K562 (cell line): ENCODE measurements around the gene C1QL2. TPM values are rescaled to one million over a fixed set of nuclear protein-coding genes. Genes with fewer than 3 reads are reported as not detected.

Source experiments
- polyA plus RNA-seq, 8 experiments: library from polyadenylated mRNA; depleted of rRNA in 4 of 8; stranded (reverse) in 5 of 8; unstranded in 3 of 8; fragments of >200 nt; fragmentation: Nextera tagmentation in 2 of 8; fragmentation: Illumina TruSeq in 1 of 8; extraction: Ambion mirVana in 2 of 8; extraction: Trizol in 1 of 8; gene quantifications; 2 replicates each; pipeline versions ENCODE4 v1.2.1 to v1.2.3, GENCODE V29; 2011 to 2014; ENCODE audit warnings: inconsistent platforms in 1 of 8, missing spikeins in 1 of 8
- small RNA-seq: library from RNA; depleted of rRNA; stranded (forward); fragments of <200 nt; gene quantifications from one replicate; pipeline ENCODE3, GENCODE V24; 2014
- total RNA-seq, 7 experiments: library from RNA; depleted of rRNA in 6 of 7; stranded (reverse); fragments of >200 nt in 6 of 7; fragmentation: Illumina TruSeq in 2 of 7; extraction: Trizol in 2 of 7; gene quantifications; 2 replicates each; pipeline versions ENCODE4 v1.2.1 to v1.2.3, GENCODE V29; 2011 to 2021; ENCODE audit warnings: low replicate concordance in 1 of 7

The C1QL2 gene
- total and polyA plus RNA-seq, 9 of the 15 experiments (the other 6 are each of a cell fraction or from before 2014, with no cell fraction given), result not detected

Small RNA genes lying within 50 kb of the gene (small RNA-seq; reads per million reads assigned to genes)
- gene RN7SL468P, result not detected

Other genes starting within 250 kb of the C1QL2 start
- gene MARCO, start 216.6 kb downstream of the C1QL2 start, total RNA-seq (2014; rRNA removed), result not detected in 2 replicates
- not detected in 2 replicates for gene MARCO, start 216.6 kb downstream of the C1QL2 start, total RNA-seq (2014; rRNA removed; fragmentation: Illumina TruSeq; extraction: Trizol)
- gene MARCO, start 216.6 kb downstream of the C1QL2 start, total RNA-seq (2015; rRNA removed; fragmentation: Illumina TruSeq; extraction: Trizol), result not detected in 2 replicates
- 0.16 and 0.31 TPM in 2 replicates for gene MARCO, start 216.6 kb downstream of the C1QL2 start, total RNA-seq (2021)
- gene MARCO, start 216.6 kb downstream of the C1QL2 start, polyA plus RNA-seq (2011; rRNA removed), result not detected in 2 replicates
- not detected in 2 replicates for gene MARCO, start 216.6 kb downstream of the C1QL2 start, polyA plus RNA-seq (2014; fragmentation: Illumina TruSeq; extraction: Trizol)
- not detected for gene MARCO, start 216.6 kb downstream of the C1QL2 start, polyA plus RNA-seq (2014; fragmentation: Nextera tagmentation; extraction: Ambion mirVana)
- not detected in 2 replicates for gene MARCO, start 216.6 kb downstream of the C1QL2 start, polyA plus RNA-seq (2014; rRNA removed)
- gene STEAP3, start 65.1 kb upstream of the C1QL2 start, total RNA-seq (2014; rRNA removed), result 15.6 and 23.7 TPM in 2 replicates
- 8.2 and 9.0 TPM in 2 replicates for gene STEAP3, start 65.1 kb upstream of the C1QL2 start, total RNA-seq (2014; rRNA removed; fragmentation: Illumina TruSeq; extraction: Trizol)
- gene STEAP3, start 65.1 kb upstream of the C1QL2 start, total RNA-seq (2015; rRNA removed; fragmentation: Illumina TruSeq; extraction: Trizol), result 8.5 and 8.6 TPM in 2 replicates
- 29.8 and 31.6 TPM in 2 replicates for gene STEAP3, start 65.1 kb upstream of the C1QL2 start, total RNA-seq (2021)
- gene STEAP3, start 65.1 kb upstream of the C1QL2 start, polyA plus RNA-seq (2011; rRNA removed), result 7.7 and 11.7 TPM in 2 replicates
- gene STEAP3, start 65.1 kb upstream of the C1QL2 start, polyA plus RNA-seq (2014; fragmentation: Illumina TruSeq; extraction: Trizol), result 18.2 and 22.3 TPM in 2 replicates
- 1 to 10 TPM; 1.8 to 3.0 TPM for gene STEAP3, start 65.1 kb upstream of the C1QL2 start, polyA plus RNA-seq (2014; fragmentation: Nextera tagmentation; extraction: Ambion mirVana)
- 12.7 and 12.8 TPM in 2 replicates for gene STEAP3, start 65.1 kb upstream of the C1QL2 start, polyA plus RNA-seq (2014; rRNA removed)
- gene C2orf76, start 208.1 kb upstream of the C1QL2 start, total RNA-seq (2014; rRNA removed), result 4.8 and 8.9 TPM in 2 replicates
- 12.0 and 15.6 TPM in 2 replicates for gene C2orf76, start 208.1 kb upstream of the C1QL2 start, total RNA-seq (2014; rRNA removed; fragmentation: Illumina TruSeq; extraction: Trizol)
- 11.7 and 14.5 TPM in 2 replicates for gene C2orf76, start 208.1 kb upstream of the C1QL2 start, total RNA-seq (2015; rRNA removed; fragmentation: Illumina TruSeq; extraction: Trizol)
- gene C2orf76, start 208.1 kb upstream of the C1QL2 start, total RNA-seq (2021), result 8.6 and 8.7 TPM in 2 replicates
- gene C2orf76, start 208.1 kb upstream of the C1QL2 start, polyA plus RNA-seq (2011; rRNA removed), result 12.4 and 15.7 TPM in 2 replicates
- gene C2orf76, start 208.1 kb upstream of the C1QL2 start, polyA plus RNA-seq (2014; fragmentation: Illumina TruSeq; extraction: Trizol), result 15.1 and 15.2 TPM in 2 replicates
- gene C2orf76, start 208.1 kb upstream of the C1QL2 start, polyA plus RNA-seq (2014; fragmentation: Nextera tagmentation; extraction: Ambion mirVana), result 10 to 100 TPM; 26.1 to 26.2 TPM
- 13.4 and 14.4 TPM in 2 replicates for gene C2orf76, start 208.1 kb upstream of the C1QL2 start, polyA plus RNA-seq (2014; rRNA removed)
- 65.0 and 71.6 TPM in 2 replicates for gene DBI, start 208.2 kb upstream of the C1QL2 start, total RNA-seq (2014; rRNA removed)
- 195 and 198 TPM in 2 replicates for gene DBI, start 208.2 kb upstream of the C1QL2 start, total RNA-seq (2014; rRNA removed; fragmentation: Illumina TruSeq; extraction: Trizol)
- gene DBI, start 208.2 kb upstream of the C1QL2 start, total RNA-seq (2015; rRNA removed; fragmentation: Illumina TruSeq; extraction: Trizol), result 230 and 236 TPM in 2 replicates
- 52.4 and 55.8 TPM in 2 replicates for gene DBI, start 208.2 kb upstream of the C1QL2 start, total RNA-seq (2021)
- 134 and 135 TPM in 2 replicates for gene DBI, start 208.2 kb upstream of the C1QL2 start, polyA plus RNA-seq (2011; rRNA removed)
- 159 and 194 TPM in 2 replicates for gene DBI, start 208.2 kb upstream of the C1QL2 start, polyA plus RNA-seq (2014; fragmentation: Illumina TruSeq; extraction: Trizol)
- gene DBI, start 208.2 kb upstream of the C1QL2 start, polyA plus RNA-seq (2014; fragmentation: Nextera tagmentation; extraction: Ambion mirVana), result 100 to 1,000 TPM; 406 to 443 TPM
- 186 and 194 TPM in 2 replicates for gene DBI, start 208.2 kb upstream of the C1QL2 start, polyA plus RNA-seq (2014; rRNA removed)